Measurements from ENCODE around the gene BPIFB1. TPM values are rescaled to one million over a fixed set of nuclear protein-coding genes. Genes with fewer than 3 reads are reported as not detected.

The BPIFB1 gene
- total RNA-seq, 1 donor from 2014 or later, result not detected

- no peak for DNase-seq (ENCODE audit: low read depth)
- no peak overlapping the region for H3K4me3 ChIP-seq (ENCODE audit: low read depth, low read length)
- no peak for TF ChIP-seq CTCF (conservative IDR thresholded peaks at IDR 0.05; ENCODE audit: low read depth, low read length)
Observed at GRCh38 chr20:33290852-33291251, 7.8 kb downstream of the BPIFB1 start.

- no peak overlapping the region for H3K4me3 ChIP-seq (ENCODE audit: low read depth, low read length)
- no peak for DNase-seq (ENCODE audit: low read depth)
- no peak for TF ChIP-seq CTCF (conservative IDR thresholded peaks at IDR 0.05; ENCODE audit: low read depth, low read length)
Observed at GRCh38 chr20:33291416-33291815, 8.4 kb downstream of the BPIFB1 start.

- no peak overlapping the region for H3K4me3 ChIP-seq (ENCODE audit: low read depth, low read length)
Observed at GRCh38 chr20:33291830-33292355, 8.9 kb downstream of the BPIFB1 start.

GRCh38 chr20:33296206-33296605 lies 13.2 kb downstream of the BPIFB1 start:
- DNase-seq (ENCODE audit: low read depth), result no peak
- TF ChIP-seq CTCF (conservative IDR thresholded peaks at IDR 0.05; ENCODE audit: low read depth, low read length), result no peak
- no peak overlapping the region for H3K4me3 ChIP-seq (ENCODE audit: low read depth, low read length)

More at GRCh38 chr20:33291830-33292355, 8.9 kb downstream of the BPIFB1 start:
- peak; percentile 99 for TF ChIP-seq CTCF (conservative IDR thresholded peaks at IDR 0.05; ENCODE audit: low read depth, low read length)
- DNase-seq (ENCODE audit: low read depth), result no peak

GRCh38 chr20:33298391-33298790 lies 15.4 kb downstream of the BPIFB1 start:
- no peak for DNase-seq (ENCODE audit: low read depth)
- H3K4me3 ChIP-seq (ENCODE audit: low read depth, low read length), result no peak overlapping the region
- no peak for TF ChIP-seq CTCF (conservative IDR thresholded peaks at IDR 0.05; ENCODE audit: low read depth, low read length)

GRCh38 chr20:33299111-33299603 lies 16.1 kb downstream of the BPIFB1 start:
- peak; percentile 83 for TF ChIP-seq CTCF (conservative IDR thresholded peaks at IDR 0.05; ENCODE audit: low read depth, low read length)
- H3K4me3 ChIP-seq (ENCODE audit: low read depth, low read length), result no peak overlapping the region
- no peak for DNase-seq (ENCODE audit: low read depth)

Measured in epithelial cell of proximal tubule (primary cell).